ENCODE data around the gene POLR3GL. TPM values are rescaled to one million over a fixed set of nuclear protein-coding genes. Genes with fewer than 3 reads are reported as not detected.

POLR3GL gene
- total RNA-seq, 1 experiment from 2014 or later, result 10.6 TPM

GRCh38 chr1:146013559-146013922 is 49.1 kb downstream of the POLR3GL start:
- Histone ChIP-seq H3F3A (ENCODE audit: insufficient read depth, low read depth) (peaks cover 17% of the 10 kb centered on the region; the same call in 1 of the 2 replicates), H3K4me2 (no peak overlapping the region), H3K27ac (no peak overlapping the region), H3K27me3 (ENCODE audit: insufficient read depth, low read depth) (no peaks in the 10 kb centered on the region), H2AFZ (no peak overlapping the region), H3K79me2 (ENCODE audit: low read depth) (no peaks in the 10 kb centered on the region), H3K36me3 (ENCODE audit: low read depth) (no peaks in the 10 kb centered on the region), H3K4me1 (replicated peaks; ENCODE audit: insufficient read depth) (no peaks in the 10 kb centered on the region; the same call in 1 of the 2 replicates), H3K9me3 (ENCODE audit: insufficient read depth, low read depth) (no peaks in the 10 kb centered on the region), H4K20me1 (ENCODE audit: insufficient read depth) (no peaks in the 10 kb centered on the region), H3K9me2 (ENCODE audit: insufficient read depth) (no peaks in the 10 kb centered on the region), H3K4me3 (no peak overlapping the region)
- no TSS peak for BruUV-seq (replicated peaks)
- ChIA-PET CTCF (no interaction called here), POLR2A (ENCODE audit: unreplicated experiment) (interaction anchor here (0.7 kb wide), 1 partner anchor 290 kb away, joined by 3 read pairs; no protein-coding TSS in a partner anchor)
- TF ChIP-seq CTCF (conservative IDR thresholded peaks at IDR 0.05) (no peak), EZH2 (IDR thresholded peaks at IDR 0.05; ENCODE audit: low read depth) (no peak)
- no peak for DNase-seq
- intact Hi-C loops (cut with micrococcal nuclease; ENCODE audit: unreplicated experiment), result loop anchor here (5.0 kb wide), 2 partner anchors 96 to 166 kb away; partner anchors contain the start of genes NUDT17 and PEX11B

DNA sequence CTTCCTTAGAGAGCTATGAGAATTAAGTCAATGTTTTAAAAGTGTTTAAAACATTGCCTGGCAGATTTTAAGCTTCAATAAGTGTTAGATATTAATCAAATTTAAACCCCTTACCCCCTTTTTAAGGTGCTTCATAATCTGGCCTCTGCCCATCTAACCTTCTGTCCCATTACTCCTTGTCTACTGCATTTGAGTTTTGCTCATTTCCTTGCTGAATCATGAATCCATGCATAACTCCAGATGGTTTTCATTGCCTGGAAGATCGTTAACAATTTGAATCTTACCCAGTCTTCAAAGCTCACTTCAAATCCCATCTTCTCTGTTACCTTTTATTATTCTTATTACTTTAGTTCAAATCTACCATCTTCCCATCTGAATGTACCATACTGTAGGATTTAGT is 52.4 kb downstream of the POLR3GL start:
- Histone ChIP-seq H3K9me2 (ENCODE audit: insufficient read depth) (no peaks in the 10 kb centered on the region), H3K27ac (no peak overlapping the region), H2AFZ (no peak overlapping the region), H3K36me3 (ENCODE audit: low read depth) (no peaks in the 10 kb centered on the region), H3K27me3 (ENCODE audit: insufficient read depth, low read depth) (peaks cover 8% of the 10 kb centered on the region; the same call in 1 of the 2 replicates), H3K79me2 (ENCODE audit: low read depth) (no peaks in the 10 kb centered on the region), H3K9me3 (ENCODE audit: insufficient read depth, low read depth) (no peaks in the 10 kb centered on the region), H3K4me2 (no peak overlapping the region), H4K20me1 (ENCODE audit: insufficient read depth) (no peaks in the 10 kb centered on the region), H3K4me1 (replicated peaks; ENCODE audit: insufficient read depth) (no peaks in the 10 kb centered on the region; the same call in 1 of the 2 replicates), H3F3A (ENCODE audit: insufficient read depth, low read depth) (peaks cover 6% of the 10 kb centered on the region; the same call in 1 of the 2 replicates), H3K4me3 (no peak overlapping the region)
- BruUV-seq (replicated peaks), result no TSS peak
- no peak for DNase-seq
- intact Hi-C loops (cut with micrococcal nuclease; ENCODE audit: unreplicated experiment), result no loop called here
- ChIA-PET CTCF (no interaction called here), POLR2A (ENCODE audit: unreplicated experiment) (no interaction called here)
- no peak for TF ChIP-seq EZH2 (IDR thresholded peaks at IDR 0.05; ENCODE audit: low read depth)
- TF ChIP-seq CTCF (conservative IDR thresholded peaks at IDR 0.05), result no peak

DNA sequence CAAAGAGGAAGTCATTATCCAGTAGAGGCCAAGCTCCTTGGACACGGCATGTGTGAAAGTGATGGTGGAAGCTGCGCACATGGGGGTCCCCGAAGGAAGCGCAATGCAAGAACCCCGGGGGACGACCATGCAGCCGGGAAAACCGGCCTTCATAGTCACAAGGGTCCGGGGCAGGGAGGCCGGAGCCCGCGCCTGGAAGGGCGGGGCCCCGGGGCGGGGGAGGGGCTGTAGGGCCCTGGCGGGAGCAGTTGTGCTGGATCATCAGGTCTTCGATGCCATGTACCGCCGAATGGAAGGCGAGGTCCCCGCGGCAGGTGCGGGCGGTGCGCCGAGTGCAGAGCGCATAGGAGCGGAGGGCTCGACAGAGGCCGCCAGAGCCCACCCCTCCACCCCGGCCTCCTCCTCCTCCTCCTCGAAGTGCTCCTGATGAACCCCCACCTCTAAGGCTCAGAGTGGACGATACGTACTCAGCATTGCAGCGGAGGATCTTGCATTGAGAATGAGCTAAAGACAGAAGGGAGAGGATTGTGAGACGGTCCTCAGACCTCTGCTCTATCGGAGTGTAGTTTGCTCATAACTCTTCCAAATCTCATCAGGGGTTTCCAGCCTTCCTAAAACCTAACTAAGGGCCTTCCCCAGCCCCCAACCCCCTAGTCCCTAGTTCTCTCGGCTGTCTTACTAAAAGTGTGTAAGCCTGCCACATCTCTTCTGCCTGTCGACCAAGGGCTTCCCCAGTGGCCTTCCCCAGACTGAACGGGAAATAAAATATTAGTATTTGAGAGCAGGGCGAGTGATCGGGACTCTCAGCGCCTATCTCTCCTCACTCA is 55.0 kb downstream of the POLR3GL start:
- H2AFZ ChIP-seq, result no peak overlapping the region

More for the DNA sequence above, 55.0 kb downstream of the POLR3GL start:
- no peaks in the 10 kb centered on the region for H3K36me3 ChIP-seq (ENCODE audit: low read depth)
- POLR2A ChIA-PET (ENCODE audit: unreplicated experiment), result no interaction called here
- DNase-seq, result no peak
- intact Hi-C loops (cut with micrococcal nuclease; ENCODE audit: unreplicated experiment), result no loop called here
- H3K9me3 ChIP-seq (ENCODE audit: insufficient read depth, low read depth), result no peaks in the 10 kb centered on the region
- no TSS peak for BruUV-seq (replicated peaks)
- H3K27me3 ChIP-seq (ENCODE audit: insufficient read depth, low read depth), result peaks cover 8% of the 10 kb centered on the region; the same call in 1 of the 2 replicates
- TF ChIP-seq CTCF (conservative IDR thresholded peaks at IDR 0.05) (no peak), EZH2 (IDR thresholded peaks at IDR 0.05; ENCODE audit: low read depth) (no peak)
- no peak overlapping the region for H3K4me3 ChIP-seq
- no peak overlapping the region for H3K27ac ChIP-seq
- H3K79me2 ChIP-seq (ENCODE audit: low read depth), result no peaks in the 10 kb centered on the region
- no peaks in the 10 kb centered on the region; the same call in 1 of the 2 replicates for H3F3A ChIP-seq (ENCODE audit: insufficient read depth, low read depth)
- no peaks in the 10 kb centered on the region for H4K20me1 ChIP-seq (ENCODE audit: insufficient read depth)
- no peaks in the 10 kb centered on the region for H3K9me2 ChIP-seq (ENCODE audit: insufficient read depth)
- CTCF ChIA-PET, result no interaction called here
- no peaks in the 10 kb centered on the region for H3K4me1 ChIP-seq (replicated peaks; ENCODE audit: insufficient read depth)
- no peak overlapping the region for H3K4me2 ChIP-seq

All from PC-9 (cell line).